Heart left ventricle (tissue), 13 donors: ENCODE data around the gene TCF4.

Experiments
- CTCF ChIP-seq, 12 donors: fragments of 200-600 bp; sonication (generic) in 4 of 12; IDR thresholded peaks; one replicate each; pipeline versions ENCODE4 v1.5.0 to v1.8.0; 2018 to 2022; ENCODE audit warnings: antibody characterized with exemption in 12 of 12, mild to moderate bottlenecking in 5 of 12
- POLR2A ChIP-seq, 2 donors: fragments of 450-650 bp; IDR thresholded peaks; one replicate each; pipeline ENCODE4 v1.6.1; 2017; ENCODE audit warnings: antibody characterized with exemption in 2 of 2, mild to moderate bottlenecking in 2 of 2, moderate library complexity in 2 of 2
- donor health status: ischemic (EF 13 %, LVEDD 7.1; RV severe dilation, severe dysfunction).
- donor health status: DM: no; HTN: yes; CAD: no.
- donor health status: DM: no; HTN: no; CAD: no.
- donor health status: ischemic (EF 25% LVEDD 6.9; RV normal size, moderate dysfunction).
- donor health status: ischemic (EF 25% LVEDD 5.7; RV mildly dilated, moderate dysfunction).
- donor health status: ischemic (EF 35%, LVEDD 5.7; RV mildly dilated, moderate dysfunction).
- donor health status: nonischemic (EF 11% LVEDD 7.7; RV severe dilation, severe dysfunction).
- donor health status: DM: yes; HTN: yes; CAD: no.
- donor health status: PGD.
- donor health status: ischemic (EF 29% LVEDD 5.4; RV normal size, mild dysfunction).
- donor health status: nonischemic (EF 23%, LVEDD 6.1; RV moderate dilation, normal function).

DNA sequence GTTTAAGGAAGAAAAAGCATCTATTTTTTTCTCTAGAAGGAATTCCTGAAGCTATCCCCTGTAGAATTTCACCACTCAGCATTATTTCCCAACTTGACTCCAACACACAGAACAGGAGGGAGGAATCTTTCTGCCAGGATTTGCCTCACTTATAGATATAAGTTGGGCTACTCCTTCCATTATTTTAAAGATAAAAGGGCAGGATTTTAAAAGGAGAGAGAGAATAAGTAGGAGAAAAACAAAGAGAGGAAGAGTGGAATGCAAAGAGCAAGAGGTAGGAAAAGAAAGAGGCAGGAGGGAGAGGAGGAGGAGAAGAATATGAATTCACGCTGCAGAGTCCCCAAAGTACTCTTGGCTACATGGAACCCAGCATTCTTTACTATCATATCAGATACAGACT is 182.5 kb downstream of the TCF4 start:
- TF ChIP-seq CTCF (IDR thresholded peaks at IDR 0.05), result no peak
- no peak for TF ChIP-seq POLR2A (IDR thresholded peaks at IDR 0.05)
